DND-41 (cell line): Measurements from ENCODE around the gene TMEM238L.

ENCODE experiments used
- ATAC-seq: fragments of 200-7000 bp; cut with Tn5 transposase; 3 replicates; pipeline ENCODE4 v1.9.1; 2021; ENCODE audit warnings: low read depth; ENCODE audit not compliant: insufficient read depth
- DNase-seq: peaks from one replicate; pipeline ENCODE4 v3.0.0-alpha.2; 2020
- H2AFZ ChIP-seq: 2 replicates; pipeline ENCODE4 v1.6.0; 2012; ENCODE audit warnings: low read depth, low read length
- H3K27ac ChIP-seq: 2 replicates; pipeline ENCODE4 v1.5.1; 2012; ENCODE audit warnings: low read length, inconsistent platforms
- H3K27me3 ChIP-seq: fragments of 200-600 bp; sonication (generic); 2 replicates; pipeline ENCODE4 v1.6.0; 2012; ENCODE audit warnings: low read length, mild to moderate bottlenecking, inconsistent platforms; ENCODE audit not compliant: insufficient read depth, poor library complexity
- H3K36me3 ChIP-seq: 2 replicates; pipeline ENCODE4 v1.5.1; 2012; ENCODE audit warnings: low read length, inconsistent platforms; ENCODE audit not compliant: insufficient read depth
- H3K4me1 ChIP-seq: 2 replicates; pipeline ENCODE4 v1.5.1; 2012; ENCODE audit warnings: mild to moderate bottlenecking, low read length; ENCODE audit not compliant: insufficient read depth
- H3K4me2 ChIP-seq: 2 replicates; pipeline ENCODE4 v1.6.0; 2012; ENCODE audit warnings: mild to moderate bottlenecking, moderate library complexity, low read length, inconsistent platforms; ENCODE audit not compliant: insufficient read depth
- H3K4me3 ChIP-seq, 2 experiments: fragments of 200-600 bp in 1 of 2; shearing (Covaris generic) in 1 of 2; 2 replicates each; pipeline ENCODE4 v1.5.1; 2012 to 2016; ENCODE audit warnings: inconsistent platforms in 2 of 2, low read length in 2 of 2, mild to moderate bottlenecking in 2 of 2, low read depth in 1 of 2, moderate library complexity in 1 of 2
- H3K79me2 ChIP-seq: 2 replicates; pipeline ENCODE4 v1.6.0; 2012; ENCODE audit warnings: low read length, inconsistent platforms; ENCODE audit not compliant: insufficient read depth
- H3K9ac ChIP-seq: 2 replicates; pipeline ENCODE4 v1.6.0; 2012; ENCODE audit warnings: low read depth, mild to moderate bottlenecking, inconsistent platforms, low read length, moderate library complexity
- H3K9me3 ChIP-seq: 2 replicates; pipeline ENCODE4 v1.5.1; 2012; ENCODE audit warnings: low read length, moderate library complexity, mild to moderate bottlenecking, inconsistent platforms; ENCODE audit not compliant: insufficient read depth, severe bottlenecking
- H4K20me1 ChIP-seq: 2 replicates; pipeline ENCODE4 v1.6.0; 2012; ENCODE audit warnings: low read length; ENCODE audit not compliant: insufficient read depth
- CTCF ChIP-seq: IDR thresholded peaks from 2 replicates; pipeline ENCODE4 v1.5.1; 2012; ENCODE audit warnings: borderline replicate concordance, low read length, moderate library complexity, mild to moderate bottlenecking; ENCODE audit not compliant: poor library complexity, severe bottlenecking; ENCODE audit errors: extremely low read depth
- EZH2 ChIP-seq: IDR thresholded peaks from 3 replicates; pipeline ENCODE4 v1.6.1; 2012; ENCODE audit warnings: borderline replicate concordance, low read depth, mild to moderate bottlenecking, moderate library complexity, low read length, inconsistent platforms; ENCODE audit not compliant: severe bottlenecking

Gene TMEM238L

GRCh38 chr17:10809605-10810004, 5.7 kb upstream of the TMEM238L start:
- ATAC-seq, result no peak

GRCh38 chr17:10807704-10808128, 3.8 kb upstream of the TMEM238L start:
- no peak overlapping the region for H2AFZ ChIP-seq
- H3K36me3 ChIP-seq, result no peaks in the 10 kb centered on the region
- no peak overlapping the region for H3K27ac ChIP-seq
- TF ChIP-seq EZH2 (no peak), CTCF (no peak)
- peaks cover 3% of the 10 kb centered on the region for H3K27me3 ChIP-seq
- no peaks in the 10 kb centered on the region for H4K20me1 ChIP-seq
- no peaks in the 10 kb centered on the region for H3K9me3 ChIP-seq
- no peak for ATAC-seq
- DNase-seq, result no peak
- H3K4me3 ChIP-seq, result no peak overlapping the region
- no peak overlapping the region for H3K9ac ChIP-seq
- no peaks in the 10 kb centered on the region for H3K4me1 ChIP-seq
- H3K79me2 ChIP-seq, result no peaks in the 10 kb centered on the region
- no peak overlapping the region for H3K4me2 ChIP-seq

More at GRCh38 chr17:10809605-10810004, 5.7 kb upstream of the TMEM238L start:
- no peak overlapping the region for H3K9ac ChIP-seq
- DNase-seq, result no peak
- H3K9me3 ChIP-seq, result no peaks in the 10 kb centered on the region
- no peaks in the 10 kb centered on the region for H3K36me3 ChIP-seq
- no peak overlapping the region for H3K4me2 ChIP-seq
- H3K27me3 ChIP-seq, result peaks cover 3% of the 10 kb centered on the region
- H3K27ac ChIP-seq, result no peak overlapping the region
- no peaks in the 10 kb centered on the region for H3K4me1 ChIP-seq
- H2AFZ ChIP-seq, result no peak overlapping the region
- no peaks in the 10 kb centered on the region for H3K79me2 ChIP-seq
- TF ChIP-seq CTCF (no peak), EZH2 (no peak)
- no peaks in the 10 kb centered on the region for H4K20me1 ChIP-seq
- no peak overlapping the region for H3K4me3 ChIP-seq

- H3K4me2 ChIP-seq, result no peak overlapping the region
- no peak for TF ChIP-seq EZH2
- no peak for TF ChIP-seq CTCF
- no peaks in the 10 kb centered on the region for H4K20me1 ChIP-seq
- H3K4me3 ChIP-seq, result no peak overlapping the region
- H3K79me2 ChIP-seq, result no peaks in the 10 kb centered on the region
- ATAC-seq (no peak), DNase-seq (no peak)
- no peak overlapping the region for H2AFZ ChIP-seq
- no peaks in the 10 kb centered on the region for H3K4me1 ChIP-seq
- H3K27me3 ChIP-seq, result peaks cover 3% of the 10 kb centered on the region
- no peak overlapping the region for H3K27ac ChIP-seq
- H3K9ac ChIP-seq, result no peak overlapping the region
- H3K36me3 ChIP-seq, result no peaks in the 10 kb centered on the region
- no peaks in the 10 kb centered on the region for H3K9me3 ChIP-seq
Observed at GRCh38 chr17:10806545-10807262, 2.8 kb upstream of the TMEM238L start.
